ENCODE data around the gene DHX57. TPM values are rescaled to one million over a fixed set of nuclear protein-coding genes. Genes with fewer than 3 reads are reported as not detected.
A peak's percentile ranks its signal among the peaks of the same experiment; 100 is the strongest.

DHX57 gene
- total RNA-seq, 1 donor from 2014 or later, result 11.0 TPM

DNA sequence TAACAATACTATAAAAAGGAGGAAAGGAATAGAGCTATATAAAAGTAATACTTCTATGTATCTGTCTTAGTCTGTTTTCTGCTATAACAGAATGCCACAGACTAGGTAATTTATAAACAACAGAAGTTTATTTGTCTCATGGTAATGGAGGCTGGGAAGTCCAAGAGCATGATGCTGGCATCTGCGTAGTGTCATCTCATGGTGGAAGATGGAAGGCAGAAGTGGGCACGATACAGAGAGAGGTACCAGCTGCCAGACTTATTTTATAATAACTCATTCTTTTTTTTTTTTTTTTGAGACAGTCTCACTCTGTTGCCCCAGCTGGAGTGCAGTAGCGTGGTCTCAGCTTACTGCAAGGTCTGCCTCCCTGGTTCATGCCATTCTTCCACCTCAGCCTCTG is 4.3 kb downstream of the DHX57 start:
- DNase-seq (ENCODE audit: low read depth), result no peak
- no peak overlapping the region for H3K4me3 ChIP-seq (ENCODE audit: low read depth, low read length)
- TF ChIP-seq, protein P1, sequence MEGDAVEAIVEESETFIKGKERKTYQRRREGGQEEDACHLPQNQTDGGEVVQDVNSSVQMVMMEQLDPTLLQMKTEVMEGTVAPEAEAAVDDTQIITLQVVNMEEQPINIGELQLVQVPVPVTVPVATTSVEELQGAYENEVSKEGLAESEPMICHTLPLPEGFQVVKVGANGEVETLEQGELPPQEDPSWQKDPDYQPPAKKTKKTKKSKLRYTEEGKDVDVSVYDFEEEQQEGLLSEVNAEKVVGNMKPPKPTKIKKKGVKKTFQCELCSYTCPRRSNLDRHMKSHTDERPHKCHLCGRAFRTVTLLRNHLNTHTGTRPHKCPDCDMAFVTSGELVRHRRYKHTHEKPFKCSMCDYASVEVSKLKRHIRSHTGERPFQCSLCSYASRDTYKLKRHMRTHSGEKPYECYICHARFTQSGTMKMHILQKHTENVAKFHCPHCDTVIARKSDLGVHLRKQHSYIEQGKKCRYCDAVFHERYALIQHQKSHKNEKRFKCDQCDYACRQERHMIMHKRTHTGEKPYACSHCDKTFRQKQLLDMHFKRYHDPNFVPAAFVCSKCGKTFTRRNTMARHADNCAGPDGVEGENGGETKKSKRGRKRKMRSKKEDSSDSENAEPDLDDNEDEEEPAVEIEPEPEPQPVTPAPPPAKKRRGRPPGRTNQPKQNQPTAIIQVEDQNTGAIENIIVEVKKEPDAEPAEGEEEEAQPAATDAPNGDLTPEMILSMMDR (conservative IDR thresholded peaks at IDR 0.05; ENCODE audit: low read depth, low read length), result no peak

- TF ChIP-seq, protein P1 (conservative IDR thresholded peaks at IDR 0.05; ENCODE audit: low read depth, low read length), result no peak
- H3K4me3 ChIP-seq (ENCODE audit: low read depth, low read length), result no peak overlapping the region
- no peak for DNase-seq (ENCODE audit: low read depth)
These were observed 8.8 kb downstream of the DHX57 start for GRCh38 chr2:38866773-38867443.

DNA sequence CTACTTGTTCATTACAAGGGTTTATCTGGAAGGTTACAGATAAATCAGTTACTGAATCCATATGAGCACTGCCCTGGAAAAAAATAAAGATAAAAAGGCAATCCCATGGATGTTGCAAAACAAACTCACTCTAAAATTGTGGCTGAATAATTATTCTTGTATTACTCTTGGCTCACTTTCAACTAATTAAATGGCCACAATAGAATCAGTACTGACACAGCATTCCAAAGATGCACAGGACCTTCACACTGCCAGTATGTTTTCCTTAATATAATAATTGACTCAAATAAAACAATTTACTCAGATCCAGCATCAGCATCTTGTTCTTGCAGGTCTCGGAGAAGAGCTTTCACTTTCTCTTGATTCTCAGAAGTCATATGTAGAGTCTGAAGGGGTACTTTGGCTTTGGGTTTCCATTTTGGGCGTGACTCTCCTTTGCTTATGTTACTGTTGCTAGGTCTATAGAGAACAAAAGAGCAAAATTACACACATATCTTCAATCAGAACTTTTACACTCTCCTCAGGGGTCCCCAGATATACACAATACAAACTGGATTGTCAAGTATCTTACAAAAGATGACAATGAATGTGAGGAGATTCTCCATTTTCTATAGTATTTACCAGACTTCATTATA is 12.6 kb downstream of the DHX57 start:
- peak overlapping the region; percentile 39 for H3K4me3 ChIP-seq (ENCODE audit: low read depth, low read length)
- peak; percentile 38 for DNase-seq (ENCODE audit: low read depth)
- TF ChIP-seq, protein P1 (conservative IDR thresholded peaks at IDR 0.05; ENCODE audit: low read depth, low read length), result no peak

DNA sequence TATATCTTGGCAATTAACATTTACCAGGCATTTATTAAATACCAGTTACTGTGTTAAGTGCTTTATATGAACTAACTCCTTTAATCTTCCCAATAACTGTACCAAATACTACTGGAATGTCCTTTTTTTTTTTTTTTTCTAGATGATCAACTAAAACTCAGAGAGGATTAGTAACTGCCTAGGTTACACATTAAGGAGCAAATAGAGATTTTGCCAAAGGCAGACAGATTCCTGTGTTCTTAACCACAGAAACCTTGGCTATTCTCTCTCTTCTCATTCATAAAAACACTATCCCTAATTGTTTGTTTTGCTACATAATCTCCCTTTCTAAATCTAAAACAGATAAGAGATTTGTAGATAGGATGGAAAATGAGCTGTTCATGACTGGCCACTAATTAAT is 13.3 kb downstream of the DHX57 start:
- TF ChIP-seq, protein P1 (conservative IDR thresholded peaks at IDR 0.05; ENCODE audit: low read depth, low read length), result no peak
- peak; percentile 18 for DNase-seq (ENCODE audit: low read depth)
- H3K4me3 ChIP-seq (ENCODE audit: low read depth, low read length), result peak overlapping the region; percentile 39

GRCh38 chr2:38856165-38856564 is 19.6 kb downstream of the DHX57 start:
- TF ChIP-seq, protein P1 (conservative IDR thresholded peaks at IDR 0.05; ENCODE audit: low read depth, low read length), result no peak
- no peak for DNase-seq (ENCODE audit: low read depth)
- H3K4me3 ChIP-seq (ENCODE audit: low read depth, low read length), result no peak overlapping the region

GRCh38 chr2:38850045-38850444 is 25.7 kb downstream of the DHX57 start:
- no peak overlapping the region for H3K4me3 ChIP-seq (ENCODE audit: low read depth, low read length)
- no peak for DNase-seq (ENCODE audit: low read depth)
- TF ChIP-seq, protein P1 (conservative IDR thresholded peaks at IDR 0.05; ENCODE audit: low read depth, low read length), result no peak

DNA sequence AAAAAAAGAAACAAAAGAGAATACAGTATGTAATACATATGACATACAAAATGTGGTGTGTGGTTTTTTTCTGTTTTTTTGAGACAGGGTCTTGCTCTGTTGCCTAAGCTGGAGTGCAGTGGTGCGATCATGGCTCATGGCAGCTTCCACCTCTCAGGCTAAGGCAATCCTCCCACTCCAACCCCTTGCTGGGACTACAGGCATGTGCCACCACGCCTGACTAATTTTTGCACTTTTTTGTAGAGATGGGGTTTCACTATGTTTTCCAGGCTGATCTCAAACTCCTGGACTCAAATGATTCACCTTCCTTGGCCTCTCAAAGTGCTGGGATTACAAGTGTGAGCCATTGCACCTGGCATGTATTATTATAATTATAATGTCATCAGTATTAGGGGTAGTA is 38.9 kb downstream of the DHX57 start:
- DNase-seq (ENCODE audit: low read depth), result peak; percentile 4
- H3K4me3 ChIP-seq (ENCODE audit: low read depth, low read length), result no peak overlapping the region
- TF ChIP-seq, protein P1 (conservative IDR thresholded peaks at IDR 0.05; ENCODE audit: low read depth, low read length), result no peak
